ENCODE measurements around the gene FANCG.

GRCh38 chr9:35116898-35117551, 37.3 kb upstream of the FANCG start:
- TF ChIP-seq, protein P1, sequence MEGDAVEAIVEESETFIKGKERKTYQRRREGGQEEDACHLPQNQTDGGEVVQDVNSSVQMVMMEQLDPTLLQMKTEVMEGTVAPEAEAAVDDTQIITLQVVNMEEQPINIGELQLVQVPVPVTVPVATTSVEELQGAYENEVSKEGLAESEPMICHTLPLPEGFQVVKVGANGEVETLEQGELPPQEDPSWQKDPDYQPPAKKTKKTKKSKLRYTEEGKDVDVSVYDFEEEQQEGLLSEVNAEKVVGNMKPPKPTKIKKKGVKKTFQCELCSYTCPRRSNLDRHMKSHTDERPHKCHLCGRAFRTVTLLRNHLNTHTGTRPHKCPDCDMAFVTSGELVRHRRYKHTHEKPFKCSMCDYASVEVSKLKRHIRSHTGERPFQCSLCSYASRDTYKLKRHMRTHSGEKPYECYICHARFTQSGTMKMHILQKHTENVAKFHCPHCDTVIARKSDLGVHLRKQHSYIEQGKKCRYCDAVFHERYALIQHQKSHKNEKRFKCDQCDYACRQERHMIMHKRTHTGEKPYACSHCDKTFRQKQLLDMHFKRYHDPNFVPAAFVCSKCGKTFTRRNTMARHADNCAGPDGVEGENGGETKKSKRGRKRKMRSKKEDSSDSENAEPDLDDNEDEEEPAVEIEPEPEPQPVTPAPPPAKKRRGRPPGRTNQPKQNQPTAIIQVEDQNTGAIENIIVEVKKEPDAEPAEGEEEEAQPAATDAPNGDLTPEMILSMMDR (IDR thresholded peaks at IDR 0.05), result peak; percentile 94 to 97 (median 96)
- no peak for TF ChIP-seq EP300 (IDR thresholded peaks at IDR 0.05)
- TF ChIP-seq POLR2AphosphoS5 (IDR thresholded peaks at IDR 0.05), result peak in 1 of 2 donors; percentile 58
